ENCODE results near the gene SNED1. TPM values are rescaled to one million over a fixed set of nuclear protein-coding genes. Genes with fewer than 3 reads are reported as not detected.

SNED1 gene
- total RNA-seq, 4 donors from 2014 or later: 18.0 to 52.2 (median 32.5) TPM

GRCh38 chr2:241051578-241052487 is 53.4 kb downstream of the SNED1 start:
- TF ChIP-seq CTCF (IDR thresholded peaks at IDR 0.05): no peak
- no peak for ATAC-seq (ENCODE audit: low FRiP score)

GRCh38 chr2:241052677-241053360 is 54.4 kb downstream of the SNED1 start:
- no peak for ATAC-seq (ENCODE audit: low FRiP score)
- TF ChIP-seq CTCF (IDR thresholded peaks at IDR 0.05): no peak

More at GRCh38 chr2:241051578-241052487, 53.4 kb downstream of the SNED1 start:
- no peak for DNase-seq (ENCODE audit: low spot score)

GRCh38 chr2:241053576-241054251 is 55.3 kb downstream of the SNED1 start:
- TF ChIP-seq CTCF (IDR thresholded peaks at IDR 0.05): no peak
- ATAC-seq (ENCODE audit: low FRiP score) (peak; percentile 21), DNase-seq (ENCODE audit: low spot score) (no peak)

More at GRCh38 chr2:241052677-241053360, 54.4 kb downstream of the SNED1 start:
- DNase-seq (ENCODE audit: low spot score): no peak

- TF ChIP-seq CTCF (IDR thresholded peaks at IDR 0.05): no peak
- no peak for DNase-seq (ENCODE audit: low spot score)
- ATAC-seq (ENCODE audit: low FRiP score): peak; percentile 34
These were observed 62.9 kb downstream of the SNED1 start for GRCh38 chr2:241061275-241061674.

GRCh38 chr2:241062389-241063092 is 64.1 kb downstream of the SNED1 start:
- TF ChIP-seq CTCF (IDR thresholded peaks at IDR 0.05): no peak
- ATAC-seq (ENCODE audit: low FRiP score) (no peak), DNase-seq (ENCODE audit: low spot score) (no peak)

GRCh38 chr2:241063093-241063551 is 64.7 kb downstream of the SNED1 start:
- no peak for ATAC-seq (ENCODE audit: low FRiP score)
- DNase-seq (ENCODE audit: low spot score): no peak
- no peak for TF ChIP-seq CTCF (IDR thresholded peaks at IDR 0.05)
